Loucy (cell line): ENCODE data around the gene AXDND1.
"Not testable (repeated sequence)": the region's sequence is repeated elsewhere in the genome, so short reads cannot be mapped to it uniquely, and the experiment has no call there.

ENCODE experiments used
- EZH2phosphoT487 ChIP-seq: fragments of 200-600 bp; IDR thresholded peaks from 2 replicates; pipeline ENCODE4 v1.6.1; 2018; ENCODE audit warnings: antibody characterized with exemption, mild to moderate bottlenecking, moderate library complexity, borderline replicate concordance
- TF ChIP-seq, protein P1 (sequence below): fragments of 200-600 bp; sonication (generic); conservative IDR thresholded peaks from 2 replicates; pipeline ENCODE4 v1.5.1; 2014; ENCODE audit warnings: mild to moderate bottlenecking, antibody characterized with exemption, low read length

DNA sequence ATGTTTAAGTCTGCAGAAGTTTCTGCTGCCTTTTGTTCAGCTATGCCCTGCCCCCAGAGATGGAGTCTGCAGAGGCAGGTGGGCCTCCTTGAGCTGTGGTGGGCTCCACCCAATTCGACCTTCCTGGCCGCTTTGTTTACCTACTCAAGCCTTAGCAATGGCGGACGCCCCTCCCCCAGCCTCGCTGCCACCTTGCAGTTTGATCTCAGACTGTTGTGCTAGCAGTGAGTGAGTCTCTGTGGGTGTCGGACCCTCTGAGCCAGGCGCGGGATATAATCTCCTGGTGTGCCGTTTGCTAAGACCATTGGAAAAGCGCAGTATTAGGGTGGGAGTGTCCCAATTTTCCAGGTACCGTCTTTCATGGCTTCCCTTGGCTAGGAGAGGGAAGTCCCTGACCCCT is 99.9 kb downstream of the AXDND1 start:
- TF ChIP-seq, protein P1, sequence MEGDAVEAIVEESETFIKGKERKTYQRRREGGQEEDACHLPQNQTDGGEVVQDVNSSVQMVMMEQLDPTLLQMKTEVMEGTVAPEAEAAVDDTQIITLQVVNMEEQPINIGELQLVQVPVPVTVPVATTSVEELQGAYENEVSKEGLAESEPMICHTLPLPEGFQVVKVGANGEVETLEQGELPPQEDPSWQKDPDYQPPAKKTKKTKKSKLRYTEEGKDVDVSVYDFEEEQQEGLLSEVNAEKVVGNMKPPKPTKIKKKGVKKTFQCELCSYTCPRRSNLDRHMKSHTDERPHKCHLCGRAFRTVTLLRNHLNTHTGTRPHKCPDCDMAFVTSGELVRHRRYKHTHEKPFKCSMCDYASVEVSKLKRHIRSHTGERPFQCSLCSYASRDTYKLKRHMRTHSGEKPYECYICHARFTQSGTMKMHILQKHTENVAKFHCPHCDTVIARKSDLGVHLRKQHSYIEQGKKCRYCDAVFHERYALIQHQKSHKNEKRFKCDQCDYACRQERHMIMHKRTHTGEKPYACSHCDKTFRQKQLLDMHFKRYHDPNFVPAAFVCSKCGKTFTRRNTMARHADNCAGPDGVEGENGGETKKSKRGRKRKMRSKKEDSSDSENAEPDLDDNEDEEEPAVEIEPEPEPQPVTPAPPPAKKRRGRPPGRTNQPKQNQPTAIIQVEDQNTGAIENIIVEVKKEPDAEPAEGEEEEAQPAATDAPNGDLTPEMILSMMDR: not testable (repeated sequence)
- TF ChIP-seq EZH2phosphoT487: not testable (repeated sequence)
